ENCODE measurements around the gene RFNG.

RFNG gene

DNA sequence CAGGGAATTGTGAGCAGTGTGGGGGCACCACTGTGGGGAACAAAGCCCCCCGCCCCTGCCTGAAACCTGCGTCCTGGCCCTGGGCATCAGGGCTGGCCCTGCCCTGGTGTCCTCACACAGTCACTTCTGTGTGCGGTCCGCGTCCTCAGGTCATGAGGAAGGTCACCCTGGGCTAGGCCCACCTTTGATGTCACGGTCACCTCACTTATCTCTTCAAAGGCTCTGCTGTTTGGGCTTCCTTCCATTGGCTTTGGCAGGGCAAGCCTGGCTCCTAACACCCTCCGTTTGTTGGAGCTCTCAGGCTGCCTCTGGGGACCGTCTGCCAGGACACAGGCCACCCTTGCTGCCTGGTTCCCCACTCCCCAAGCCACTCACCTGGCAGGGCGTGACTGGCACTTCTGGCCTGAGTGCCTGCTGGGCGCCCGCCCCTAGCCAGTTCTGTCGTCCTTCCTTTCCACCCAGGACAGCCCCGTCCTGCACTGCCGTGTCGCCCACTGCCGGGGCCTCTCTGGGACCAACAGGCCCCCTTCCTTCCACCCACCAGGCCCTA lies 37.8 kb downstream of the RFNG start:
- DNase-seq (ENCODE audit: low read depth in 2 of 2): no peak

DNA sequence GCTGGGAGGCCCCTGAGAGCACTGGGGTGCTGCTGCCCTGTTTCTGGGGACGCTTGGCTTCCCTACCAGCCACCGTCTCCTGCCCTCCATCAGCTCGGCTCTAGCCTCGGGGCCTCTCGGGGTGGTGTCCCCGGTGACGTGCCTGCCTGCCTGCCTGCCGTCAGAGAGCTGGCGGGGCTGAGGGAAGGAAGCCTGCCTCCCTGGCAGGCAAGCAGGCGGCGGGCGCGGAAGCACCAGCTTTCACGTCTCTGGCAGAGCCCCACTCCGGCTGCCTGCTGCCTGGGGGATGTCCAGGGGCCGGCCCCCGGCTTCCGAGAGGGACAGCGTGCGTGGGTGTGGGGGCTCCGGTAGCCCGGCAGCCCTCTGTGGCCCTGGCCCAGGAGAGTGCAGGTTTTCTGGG lies 38.3 kb downstream of the RFNG start:
- DNase-seq (ENCODE audit: low read depth in 2 of 2): no peak

DNA sequence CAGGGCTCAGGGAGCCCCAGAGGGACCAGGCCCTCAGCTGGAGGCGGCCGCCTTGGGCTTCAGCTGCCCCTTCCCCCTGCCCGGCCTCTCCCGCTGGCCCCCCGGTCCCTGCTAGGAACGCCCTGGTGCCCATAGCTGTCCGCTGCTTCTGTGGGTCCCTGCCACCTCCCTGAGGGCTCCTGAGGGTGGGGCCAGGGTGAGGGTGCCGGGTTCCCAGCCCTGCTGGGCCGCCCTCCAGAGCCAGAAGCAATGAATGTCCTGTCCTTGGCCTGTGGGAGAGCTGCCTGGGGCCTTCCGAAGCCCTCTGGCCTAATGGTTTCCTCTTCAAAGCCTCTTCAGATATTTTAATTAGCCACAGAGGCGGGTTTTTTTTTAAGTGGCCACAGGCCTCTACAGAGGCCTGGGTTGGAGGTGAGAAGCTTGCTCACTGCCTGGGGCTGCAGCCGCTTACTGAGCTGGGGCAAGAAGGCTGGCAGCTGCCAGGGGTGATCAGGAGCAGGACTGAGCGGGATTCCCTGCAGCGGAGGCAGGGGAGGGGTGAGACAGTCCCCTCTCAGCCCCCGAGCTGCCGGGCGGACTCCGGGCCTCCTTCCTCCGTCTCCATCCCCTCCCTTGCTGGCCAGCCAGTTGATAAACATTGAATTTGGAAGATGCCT lies 38.8 kb downstream of the RFNG start:
- no peak for DNase-seq (ENCODE audit: low read depth in 2 of 2)

DNA sequence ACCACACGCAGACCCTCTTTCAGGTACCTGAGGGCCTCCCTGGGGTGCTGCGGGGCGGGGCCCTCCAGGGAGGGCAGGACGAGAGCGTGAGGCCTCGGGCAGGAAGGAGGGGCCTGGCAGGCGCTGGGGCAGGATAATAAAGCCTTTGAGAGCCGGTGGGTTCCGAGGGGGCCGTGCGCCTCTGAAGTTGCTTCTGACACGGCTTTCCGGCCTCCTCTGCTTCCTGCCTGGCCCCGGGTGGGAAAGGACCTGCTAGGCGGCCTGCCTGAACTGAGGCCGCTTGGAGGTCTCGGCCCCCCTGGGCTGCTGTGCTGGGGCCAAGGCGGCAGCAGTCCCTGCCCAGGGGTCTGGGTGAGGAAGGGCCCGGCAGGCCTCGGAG lies 39.4 kb downstream of the RFNG start:
- DNase-seq (ENCODE audit: low read depth in 2 of 2): no peak

DNA sequence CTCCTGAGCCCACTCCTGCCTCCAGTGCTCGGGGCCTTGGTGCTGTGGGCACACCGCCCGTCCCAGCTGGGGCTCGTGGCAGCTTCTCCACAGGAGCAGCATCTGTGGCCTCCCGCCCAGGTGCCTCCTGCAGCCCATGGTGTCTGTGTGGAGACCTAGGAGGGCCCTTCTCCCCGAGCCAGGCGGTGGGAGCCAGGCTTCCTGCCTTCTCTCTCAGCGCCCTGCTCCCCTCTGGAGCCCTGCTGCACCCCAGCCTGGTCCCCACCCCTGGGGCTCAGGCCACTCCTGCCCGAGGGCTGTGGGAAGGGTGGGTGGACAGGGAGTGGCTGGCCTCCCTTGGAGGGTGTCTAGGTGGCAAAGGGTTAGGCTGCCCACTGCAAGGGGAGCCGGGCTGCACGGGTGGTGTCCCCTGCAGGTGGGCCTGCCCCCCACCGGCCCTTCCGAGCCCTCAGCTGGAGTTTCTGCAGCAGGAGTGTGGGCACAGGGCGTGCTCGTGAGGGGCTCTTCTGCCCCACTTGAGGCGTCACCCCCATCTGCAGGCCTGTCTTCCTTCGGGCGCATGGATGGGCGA lies 39.9 kb downstream of the RFNG start:
- no peak for DNase-seq (ENCODE audit: low read depth in 2 of 2)

DNA sequence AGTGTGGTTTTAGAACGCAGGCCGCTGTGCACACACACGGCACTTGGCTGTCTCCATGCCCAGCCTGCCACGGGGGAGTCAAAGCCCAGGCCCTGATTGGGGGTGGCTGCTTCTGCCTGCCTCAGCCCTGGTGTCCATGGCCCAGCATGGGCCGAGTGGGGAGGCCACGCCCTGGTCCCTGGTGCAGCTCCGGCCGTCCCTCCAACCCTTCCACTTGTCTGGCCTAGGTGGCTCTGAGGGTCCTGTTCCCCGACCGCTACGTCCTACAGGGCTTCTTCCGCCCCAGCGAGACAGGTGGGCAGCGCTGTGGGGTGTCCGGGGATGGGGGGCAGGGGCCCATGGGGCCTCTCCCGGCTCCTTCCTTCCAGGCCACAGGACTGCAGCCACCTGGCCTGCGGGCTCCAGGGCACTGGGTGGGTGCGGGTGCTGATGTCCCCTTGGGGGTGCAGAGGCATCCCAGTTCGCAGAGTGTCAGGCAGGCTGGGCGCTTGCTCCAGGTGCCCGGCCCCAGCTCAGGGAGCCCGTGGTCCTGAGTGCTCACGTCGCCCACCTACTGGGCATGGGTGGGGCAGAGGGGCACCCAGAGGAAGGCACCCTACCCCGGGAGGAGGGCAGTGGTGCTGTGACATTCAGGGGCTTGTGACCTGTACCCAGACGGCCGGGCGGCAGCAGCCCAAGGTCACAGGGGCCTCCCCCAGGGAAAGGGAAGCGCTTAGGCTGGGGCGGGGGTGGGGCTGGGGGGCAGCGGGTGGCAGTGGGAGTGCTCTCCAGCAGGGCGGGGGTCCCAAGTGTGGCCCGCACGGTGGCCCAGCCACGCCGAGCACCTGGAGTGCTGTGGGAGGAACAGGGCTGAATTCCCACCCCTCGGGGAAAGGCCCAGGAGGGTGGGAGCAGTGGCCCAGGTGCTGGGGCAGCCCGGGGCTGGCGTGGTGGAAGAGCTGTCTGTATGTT lies 40.8 kb downstream of the RFNG start:
- DNase-seq (ENCODE audit: low read depth in 2 of 2): no peak

DNA sequence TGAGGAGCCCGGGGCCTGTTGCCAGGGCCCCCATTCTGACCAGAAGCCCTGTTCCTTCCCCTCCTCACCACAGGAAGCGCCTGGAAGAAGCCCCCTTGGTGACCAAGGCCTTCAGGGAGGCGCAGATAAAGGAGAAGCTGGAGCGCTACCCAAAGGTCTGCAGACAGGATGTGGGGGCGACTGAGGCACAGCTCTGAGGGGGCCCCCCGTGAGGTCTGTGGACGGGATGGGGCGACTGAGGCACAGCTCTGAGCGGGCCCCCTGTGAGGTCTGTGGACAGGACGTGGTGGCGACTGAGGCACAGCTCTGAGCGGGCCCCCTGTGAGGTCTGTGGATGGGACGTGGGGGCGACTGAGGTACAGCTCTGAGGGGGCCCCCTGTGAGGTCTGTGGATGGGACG lies 42.2 kb downstream of the RFNG start:
- DNase-seq (ENCODE audit: low read depth in 2 of 2): no peak

DNA sequence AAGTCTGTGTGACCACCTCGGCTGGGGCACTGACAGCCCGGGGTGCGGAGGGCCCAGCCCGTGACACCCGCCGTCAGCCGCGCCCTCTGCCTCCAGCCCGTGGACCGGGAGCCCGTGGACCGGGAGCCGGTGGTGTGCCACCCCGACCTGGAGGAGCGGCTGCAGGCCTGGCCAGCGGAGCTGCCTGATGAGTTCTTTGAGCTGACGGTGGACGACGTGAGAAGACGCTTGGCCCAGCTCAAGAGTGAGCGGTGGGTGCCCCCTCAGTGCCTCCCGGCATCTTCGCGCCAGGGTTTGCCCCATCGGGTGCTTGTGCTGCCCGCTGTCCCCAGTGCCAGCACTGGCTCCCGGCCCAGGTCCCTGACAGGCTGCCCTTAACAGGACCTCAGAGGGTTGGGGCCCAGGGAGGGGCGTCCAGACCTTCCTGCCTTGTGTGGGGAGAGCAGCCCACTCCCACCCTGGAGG lies 42.6 kb downstream of the RFNG start:
- no peak for DNase-seq (ENCODE audit: low read depth in 2 of 2)

DNA sequence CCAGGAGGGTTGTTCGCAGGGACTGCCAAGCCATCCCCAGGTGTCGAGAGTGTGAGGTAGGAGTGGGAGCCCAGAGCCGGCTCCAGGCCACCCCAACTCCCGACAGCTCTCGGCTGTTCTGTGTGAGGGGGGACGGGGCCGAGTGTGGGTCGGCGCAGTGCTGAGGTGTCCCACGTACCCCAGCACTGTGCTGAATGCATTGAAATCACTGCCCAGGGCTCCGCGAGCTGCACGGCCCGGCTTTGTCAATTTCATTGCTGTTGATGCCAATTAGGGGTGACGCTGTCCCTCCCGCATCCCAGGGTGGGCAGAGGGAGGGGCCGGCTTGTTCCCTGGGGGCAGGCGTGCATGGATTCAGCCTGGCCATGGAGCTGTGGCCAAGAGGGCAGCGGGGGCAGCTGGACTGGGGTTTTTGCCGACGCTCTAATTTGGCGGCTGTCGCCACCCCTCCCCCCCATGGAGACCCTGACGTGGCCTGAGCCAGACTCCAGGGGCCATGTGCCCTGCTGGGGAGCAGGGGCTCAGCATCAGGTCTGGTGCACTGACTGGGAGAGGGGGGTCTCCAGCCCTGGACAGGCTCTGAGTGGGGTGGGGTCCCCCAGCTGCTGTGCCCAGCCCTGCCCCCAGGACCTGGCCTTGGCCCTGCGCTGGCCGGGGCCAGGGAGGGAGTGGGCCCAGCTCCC lies 43.2 kb downstream of the RFNG start:
- DNase-seq (ENCODE audit: low read depth in 2 of 2): no peak

DNA sequence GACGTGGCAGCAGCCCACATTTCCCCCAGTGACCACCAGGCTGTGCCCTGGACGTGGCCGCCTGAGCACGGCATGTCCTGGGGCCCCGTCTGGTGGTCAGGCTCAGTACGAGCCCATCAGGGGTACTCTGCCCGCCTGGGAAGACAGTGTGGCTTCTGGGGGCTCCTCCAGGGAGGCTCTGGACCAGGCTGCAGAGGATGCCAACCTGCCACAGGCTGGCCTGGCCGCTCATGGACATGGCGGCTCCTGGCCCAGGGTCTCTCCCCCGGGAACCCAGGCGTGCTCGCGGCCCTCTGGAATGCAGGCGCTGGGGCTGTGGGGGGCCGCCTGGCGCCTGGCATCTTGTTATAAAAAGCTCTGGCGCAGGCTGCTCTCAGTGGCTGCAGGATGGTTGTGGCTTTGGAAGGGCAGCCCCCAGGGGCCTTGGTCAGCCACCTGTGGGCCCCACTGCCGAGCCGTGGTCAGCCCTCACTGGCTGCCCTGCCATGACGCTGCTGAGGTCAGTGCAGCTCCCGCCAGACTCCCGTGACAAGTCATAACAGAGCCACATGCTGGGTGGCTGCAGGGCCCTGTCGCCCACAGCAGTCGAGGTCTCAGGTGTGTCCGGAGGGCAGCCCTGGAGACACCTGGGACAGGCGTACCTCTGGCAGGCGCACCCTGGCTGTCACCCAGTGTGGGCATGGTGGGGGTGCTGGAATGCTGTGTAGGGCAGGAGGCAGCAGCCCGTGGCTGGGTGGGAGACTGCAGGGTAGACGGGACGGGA lies 43.9 kb downstream of the RFNG start:
- no peak for DNase-seq (ENCODE audit: low read depth in 2 of 2)

DNA sequence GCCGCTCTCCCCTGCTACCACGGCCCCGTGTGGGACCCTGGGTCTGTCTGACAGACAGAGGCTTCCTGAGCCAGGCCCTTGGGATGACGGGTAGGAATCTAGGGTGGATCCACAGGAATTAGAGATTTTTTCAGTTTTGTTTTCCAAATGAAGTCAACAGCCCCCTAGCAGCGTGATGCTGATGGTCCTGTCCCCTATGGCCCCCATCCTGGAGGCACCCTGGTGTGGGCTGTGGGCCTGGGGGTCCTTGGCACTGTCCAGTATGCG lies 44.5 kb downstream of the RFNG start:
- DNase-seq (ENCODE audit: low read depth in 2 of 2): no peak

DNA sequence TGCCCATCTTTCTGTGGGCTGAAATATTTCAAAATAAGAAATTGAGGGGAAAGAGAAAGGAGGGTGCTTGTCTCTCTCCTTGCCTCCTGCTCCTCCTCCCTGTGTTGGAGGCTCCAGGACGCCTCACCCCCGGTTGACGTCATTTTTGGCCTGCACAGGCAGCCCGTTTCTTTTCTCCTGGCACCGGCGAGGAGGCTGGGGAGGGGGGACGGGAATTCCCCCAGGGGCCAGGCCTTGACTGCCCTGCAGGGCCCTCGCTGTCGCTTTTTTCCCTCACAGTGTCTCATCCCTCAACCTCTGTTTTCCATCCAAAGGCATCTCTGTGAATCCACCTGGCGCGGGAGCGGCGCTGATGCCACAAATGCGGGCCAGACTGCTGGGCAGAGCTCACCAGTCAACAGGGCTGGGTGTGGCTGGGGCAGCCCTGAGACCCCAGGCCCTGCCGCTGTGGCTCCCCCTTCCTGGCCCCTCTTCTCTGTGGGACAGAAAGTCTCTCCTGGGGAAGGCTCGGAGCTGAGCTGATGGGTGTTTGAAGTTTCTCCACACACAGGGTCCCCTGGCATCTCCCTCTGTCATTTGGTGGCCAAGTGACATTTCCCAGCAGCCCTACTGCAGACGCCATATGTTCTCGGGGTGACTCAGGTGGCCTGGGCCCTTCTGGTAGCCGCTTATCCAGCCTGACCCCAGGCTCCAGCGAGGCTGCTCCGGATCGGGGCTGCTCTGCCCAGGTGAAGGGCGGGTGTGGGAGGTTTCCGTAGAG lies 45.0 kb downstream of the RFNG start:
- no peak for DNase-seq (ENCODE audit: low read depth in 2 of 2)

DNA sequence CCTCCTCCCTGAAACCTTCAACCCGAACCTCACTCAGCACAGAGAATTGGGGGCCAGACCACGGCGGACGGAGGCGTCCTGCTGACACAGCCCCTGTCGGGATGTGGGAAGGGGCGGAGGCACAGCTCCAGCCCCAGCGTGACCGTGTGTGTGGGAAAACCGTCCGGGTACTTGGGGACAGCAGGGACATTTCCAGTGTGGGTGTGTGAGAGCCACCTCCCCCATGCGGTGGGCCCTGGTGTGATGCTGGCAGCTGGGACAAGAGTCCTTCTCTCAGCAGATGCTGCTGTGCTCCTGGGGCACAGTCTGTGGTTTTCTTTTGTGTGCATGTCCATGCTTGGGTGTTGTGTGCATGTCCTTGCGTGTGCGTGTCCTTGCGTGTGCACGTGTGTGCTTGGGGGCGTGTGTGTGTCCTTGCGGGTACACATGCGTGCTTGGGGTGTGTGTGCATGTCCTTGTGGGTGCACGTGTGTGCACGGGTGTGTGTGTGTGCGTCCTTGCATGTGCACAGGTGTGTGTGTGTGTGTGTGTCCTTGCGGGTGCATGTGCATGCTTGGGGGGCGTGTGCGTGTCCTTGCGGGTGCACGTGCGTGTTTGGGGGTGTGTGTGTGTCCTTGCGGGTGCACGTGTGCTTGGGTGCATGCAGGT lies 45.8 kb downstream of the RFNG start:
- DNase-seq (ENCODE audit: low read depth in 2 of 2): no peak

DNA sequence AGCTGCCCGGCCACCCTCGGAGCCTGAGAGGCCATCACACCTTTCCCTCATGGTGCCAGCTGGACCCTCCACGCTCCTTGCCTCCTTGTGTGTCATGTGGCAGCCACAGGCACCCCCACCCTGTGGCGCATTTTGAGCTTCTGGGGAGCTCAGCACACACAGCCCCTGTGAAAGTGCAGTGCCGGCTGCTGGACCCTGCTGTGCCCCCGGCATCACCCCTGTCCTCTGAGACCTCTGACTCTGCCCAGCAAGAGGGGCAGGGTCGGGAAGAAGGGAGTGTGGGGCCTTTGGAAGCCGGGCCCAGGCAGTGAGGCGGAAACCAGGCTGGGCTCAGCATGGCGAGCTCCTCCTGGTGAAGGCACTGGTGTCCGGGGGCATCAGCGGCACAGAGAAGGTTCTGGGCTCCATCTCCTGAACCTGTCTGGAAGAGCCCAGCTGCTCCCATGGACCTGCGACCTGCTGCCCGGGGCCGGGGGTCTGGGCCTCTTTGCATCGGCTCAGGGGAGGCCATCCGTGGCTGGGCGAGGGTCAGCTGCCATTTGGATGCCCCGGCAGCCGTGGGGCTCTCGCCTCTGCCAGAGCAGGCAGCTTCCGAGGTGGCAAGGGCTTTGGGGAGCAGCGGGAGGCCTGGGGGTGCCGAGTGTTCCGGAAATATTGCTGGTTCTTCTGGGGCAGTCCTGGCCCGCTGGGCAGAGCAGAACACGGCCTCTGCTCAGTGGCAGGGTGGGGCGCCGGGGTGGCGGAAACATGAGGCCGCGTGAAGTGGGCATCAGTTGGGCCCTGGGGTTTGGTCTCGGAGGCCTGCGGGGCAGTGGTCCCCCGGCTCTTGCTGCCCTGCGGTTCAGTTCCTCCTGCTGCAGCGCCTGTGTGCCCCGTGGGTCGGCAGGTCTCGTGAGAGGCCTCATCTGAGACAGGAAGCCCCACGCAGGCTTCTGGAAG lies 46.8 kb downstream of the RFNG start:
- no peak for DNase-seq (ENCODE audit: low read depth in 2 of 2)

DNA sequence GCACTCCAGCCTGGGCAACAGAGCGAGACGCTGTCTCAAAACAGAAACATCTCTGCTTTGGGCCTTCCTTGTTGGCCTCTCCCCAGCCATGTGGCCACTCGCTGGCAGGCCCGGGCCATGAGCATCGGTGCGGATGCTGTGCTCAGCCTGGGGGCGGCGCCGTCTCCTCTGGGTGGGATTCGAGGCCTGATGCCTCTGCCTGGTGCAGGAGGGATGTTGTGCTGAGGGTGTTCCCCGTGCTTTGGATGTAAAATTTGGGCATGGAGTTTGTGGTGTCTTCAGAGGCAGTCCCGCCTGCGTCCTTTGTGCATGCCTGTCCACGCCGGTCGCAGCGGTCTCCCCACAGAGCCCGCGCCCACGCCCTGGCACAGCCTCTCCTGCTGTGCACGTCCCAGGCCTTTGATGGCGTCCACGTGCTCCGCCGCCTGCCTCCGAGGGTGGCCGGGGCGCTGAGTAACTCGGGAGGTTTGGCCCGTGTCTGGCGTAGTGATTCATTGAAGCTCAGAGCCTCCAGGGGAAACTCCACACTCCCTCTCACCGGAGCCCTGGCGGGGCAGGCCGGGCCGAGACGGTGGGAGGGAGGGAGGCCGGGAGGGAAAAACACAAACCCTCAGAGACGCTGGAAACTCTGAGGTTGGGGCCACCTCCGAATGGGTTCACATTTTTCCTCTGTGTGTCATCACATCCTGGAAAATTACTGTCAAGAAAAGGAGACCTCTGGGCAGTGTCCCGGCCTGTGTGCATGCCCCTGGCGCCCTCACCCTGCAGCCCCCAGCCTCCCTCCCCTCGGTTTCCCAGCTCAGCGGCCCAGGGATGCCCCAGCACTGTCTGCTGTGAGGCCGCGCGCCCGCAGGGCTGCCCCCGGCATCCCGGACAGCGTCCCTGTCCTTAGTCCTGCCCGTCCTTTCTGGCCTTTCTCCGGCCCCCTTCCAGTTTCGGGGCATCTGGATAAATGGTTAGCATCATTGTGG lies 47.9 kb downstream of the RFNG start:
- peak in 1 of 2 donors; percentile 36 for DNase-seq (ENCODE audit: low read depth in 2 of 2)

DNA sequence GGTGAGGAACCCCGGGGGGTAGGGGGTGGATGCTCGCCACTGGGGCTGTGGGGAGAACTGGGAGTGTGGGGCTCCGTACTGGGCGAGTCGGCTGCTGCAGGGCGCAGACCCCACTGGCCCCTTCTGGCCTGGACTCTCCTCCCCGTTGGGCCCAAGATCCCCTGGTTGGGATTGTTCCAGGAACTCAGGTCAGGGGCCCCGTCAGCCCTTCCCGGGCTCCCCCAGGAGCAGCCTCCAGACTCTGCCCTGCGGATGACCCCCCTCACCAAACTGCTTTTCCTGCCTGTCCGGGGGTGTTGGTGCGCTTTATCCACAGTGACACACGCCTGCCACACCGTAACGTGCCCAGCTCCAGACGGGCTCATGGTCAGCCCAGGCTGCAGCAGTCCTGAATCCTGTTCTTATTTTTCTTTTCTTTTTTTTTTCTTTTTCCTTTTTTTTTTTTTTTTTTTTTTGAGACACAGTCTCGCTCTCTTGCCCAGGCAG lies 50.0 kb downstream of the RFNG start:
- DNase-seq (ENCODE audit: low read depth in 2 of 2): no peak

DNA sequence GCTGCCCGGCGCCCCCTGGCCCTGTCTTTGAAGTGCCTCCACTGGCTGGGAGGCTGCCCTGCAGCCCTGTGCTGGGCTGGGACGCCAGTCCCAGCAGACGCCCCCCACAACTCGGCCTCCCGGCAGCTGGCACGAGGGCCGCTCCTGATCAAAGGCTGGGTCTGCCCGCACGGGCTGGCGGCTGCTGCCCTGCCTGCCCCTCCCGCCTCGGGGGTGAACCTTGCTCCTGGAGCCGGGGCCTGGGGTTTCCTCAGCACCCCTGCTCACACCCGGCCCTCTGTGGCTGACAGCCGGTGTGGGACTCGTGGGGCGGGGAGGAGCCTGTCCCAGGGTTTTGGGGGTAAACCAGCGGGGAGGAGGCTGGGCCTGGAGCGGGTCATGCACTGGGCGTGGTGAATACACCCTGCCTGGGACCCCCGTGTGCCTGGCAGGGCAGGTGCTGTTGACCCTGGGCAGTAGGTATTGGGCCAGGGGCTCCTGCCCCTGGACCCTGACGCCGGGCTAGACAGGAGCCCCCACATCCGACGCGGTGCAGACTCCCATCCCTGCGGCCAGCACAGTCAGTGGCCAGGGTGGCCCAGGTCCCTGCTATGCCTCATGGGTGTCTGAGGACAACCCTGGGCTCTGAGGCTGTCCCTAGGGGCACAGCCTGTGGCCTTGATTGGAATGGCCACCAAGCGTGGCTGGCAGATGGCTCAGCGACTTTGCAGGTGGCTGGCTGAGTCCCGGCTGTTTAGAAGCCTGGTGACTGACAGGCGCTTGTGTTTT lies 50.6 kb downstream of the RFNG start:
- no peak for DNase-seq (ENCODE audit: low read depth in 2 of 2)

Data from stimulated activated CD4-positive, alpha-beta T cell treated with anti-CD3 and anti-CD28 coated beads, Interleukin-15, amount 100 ng/mL, for 48 hours (primary cell).